GM04504 (cell line): Measurements from ENCODE around the gene SIGLEC11.
"Not testable (repeated sequence)": the region's sequence is repeated elsewhere in the genome, so short reads cannot be mapped to it uniquely, and the experiment has no call there.

ENCODE experiments used
- DNase-seq: peaks from one replicate; pipeline ENCODE4 v3.0.0-alpha.2; 2012; ENCODE audit warnings: low read depth

The SIGLEC11 gene

DNA sequence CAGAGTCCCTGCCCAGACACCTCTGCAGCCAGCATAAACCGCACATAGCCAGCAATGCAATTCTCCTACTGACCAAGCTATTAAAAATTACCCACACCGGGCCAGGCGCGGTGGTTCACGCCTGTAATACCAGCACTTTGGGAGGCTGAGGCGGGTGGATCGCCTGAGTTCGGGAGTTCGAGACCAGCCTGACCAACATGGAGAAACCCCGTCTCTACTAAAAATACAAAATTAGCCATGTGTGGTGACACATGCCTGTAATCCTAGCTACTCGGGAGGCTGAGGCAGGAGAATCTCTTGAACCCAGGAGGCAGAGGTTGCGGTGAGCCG is 36.1 kb downstream of the SIGLEC11 start:
- not testable (repeated sequence) for DNase-seq

DNA sequence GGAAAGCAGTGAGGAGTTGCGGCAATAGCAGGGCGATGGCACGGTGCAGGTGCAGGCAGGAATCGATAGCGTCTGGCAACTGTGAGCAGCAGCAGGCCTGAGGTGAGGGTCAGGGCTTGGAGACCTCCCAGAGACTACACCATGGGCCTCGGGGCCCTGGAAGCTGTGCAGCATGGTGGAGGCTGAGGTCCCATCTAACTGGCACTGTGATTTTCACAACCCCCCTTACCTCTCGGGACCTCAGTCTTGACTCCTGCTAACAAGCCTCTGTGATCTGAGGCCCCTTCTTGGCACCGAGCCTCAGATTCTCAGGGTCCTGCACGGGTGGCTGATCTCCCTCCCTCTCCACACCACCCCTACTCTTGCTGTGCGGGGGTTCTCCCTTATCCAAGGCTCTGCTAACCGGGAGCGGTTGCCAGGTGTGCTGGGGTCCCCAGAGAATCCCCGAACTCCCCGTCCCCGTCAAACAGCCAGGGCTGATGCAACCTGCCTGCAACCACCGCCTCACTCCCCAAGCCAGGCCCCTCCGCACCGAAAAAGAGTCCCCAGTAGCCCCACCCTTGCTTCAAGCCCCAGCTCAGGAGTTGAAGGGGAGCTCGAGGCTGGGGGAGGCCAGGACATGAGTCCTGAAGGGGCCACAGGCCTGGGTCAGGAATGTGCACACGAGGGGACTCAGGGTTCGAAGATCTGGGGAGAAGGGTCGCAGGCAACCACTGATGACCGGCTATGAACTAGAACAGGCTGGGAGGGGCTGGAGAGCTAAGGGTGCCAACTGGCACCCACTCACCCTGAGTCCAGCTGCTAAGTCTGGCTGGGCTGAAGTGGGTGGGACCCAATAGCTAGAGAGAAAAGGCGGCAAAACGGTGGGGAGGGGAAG is 36.7 kb downstream of the SIGLEC11 start:
- DNase-seq: no peak

DNA sequence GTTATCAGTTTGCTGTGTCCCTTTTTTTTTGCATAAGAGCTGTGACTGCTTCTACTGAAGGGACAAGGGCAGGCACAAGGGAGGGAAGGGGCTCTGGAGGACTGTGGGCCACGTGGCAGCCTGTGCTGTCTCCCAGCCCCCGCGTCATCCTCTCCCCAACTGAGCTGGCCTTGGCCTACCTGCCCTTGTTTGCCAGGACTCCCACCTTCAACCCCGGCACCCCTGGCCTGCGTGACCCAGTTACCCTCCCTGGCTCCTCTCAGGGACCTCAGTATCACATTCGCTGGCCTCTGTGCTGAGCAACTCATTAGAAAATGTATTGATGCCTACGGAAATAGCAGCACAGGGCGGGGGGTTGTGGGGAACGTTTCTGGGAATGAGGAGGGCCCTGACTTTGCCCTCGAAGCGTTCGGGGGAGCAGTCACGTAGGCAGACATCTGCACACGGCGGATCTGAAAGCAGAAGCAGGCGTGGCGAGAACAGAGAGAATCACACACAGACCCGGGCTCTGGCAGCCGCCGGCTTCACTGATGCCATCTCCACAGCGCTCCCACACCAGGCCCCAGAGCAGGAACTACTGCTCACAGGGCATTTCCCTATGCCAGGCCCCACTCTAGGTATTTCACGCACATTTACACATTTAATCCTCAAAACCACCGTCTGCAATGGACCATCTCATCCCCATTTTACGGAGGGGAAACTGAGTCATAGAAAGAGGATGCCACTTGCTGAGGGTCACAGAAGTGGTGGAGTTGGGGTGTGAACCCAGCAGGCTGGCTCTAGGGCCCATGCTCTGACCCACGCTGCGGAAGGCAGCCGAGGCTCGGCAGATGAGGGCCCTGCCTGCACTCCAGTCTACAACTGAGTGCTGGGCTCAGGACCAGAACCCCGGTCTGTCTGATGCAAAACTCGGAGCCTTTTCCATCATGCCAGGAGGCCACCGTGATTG is 37.6 kb downstream of the SIGLEC11 start:
- no peak for DNase-seq

GRCh38 chr19:49921871-49922795 is 38.8 kb downstream of the SIGLEC11 start:
- peak; percentile 57 for DNase-seq

DNA sequence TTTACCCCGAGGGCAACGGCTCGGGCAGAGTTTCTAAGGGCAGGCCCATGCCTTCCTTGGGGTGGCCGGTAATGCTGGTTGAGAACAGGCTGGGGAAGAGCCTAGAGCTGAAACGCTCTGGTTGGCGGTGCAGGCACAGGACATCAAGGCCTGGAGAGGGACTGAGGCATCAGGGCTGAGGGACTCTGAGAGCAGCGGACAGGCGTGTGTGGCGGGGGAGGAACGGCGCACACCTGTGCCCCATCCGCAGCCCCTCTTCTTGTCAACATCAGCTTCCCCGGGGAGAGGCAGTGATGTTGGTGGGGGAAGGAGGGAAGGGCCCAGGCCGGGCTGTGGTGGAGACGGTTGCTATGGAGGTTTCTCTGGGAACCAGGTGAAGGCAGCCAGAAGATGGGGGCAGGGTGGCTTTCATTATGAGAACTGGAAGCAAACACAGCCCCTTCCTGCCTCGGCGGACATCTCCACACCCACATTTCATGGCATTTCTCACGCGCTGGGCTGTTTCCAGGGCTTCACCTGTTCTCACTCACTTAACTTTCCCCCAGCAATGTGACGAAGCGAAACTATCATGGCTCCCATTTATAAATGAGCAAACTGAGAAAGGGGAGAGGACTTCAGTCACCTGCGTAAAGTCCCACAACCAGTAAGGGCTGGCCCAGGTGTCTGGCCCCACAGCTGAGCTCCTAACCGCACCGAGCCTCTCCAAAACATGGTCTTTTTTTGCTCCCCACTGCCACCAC is 40.2 kb downstream of the SIGLEC11 start:
- DNase-seq: no peak

DNA sequence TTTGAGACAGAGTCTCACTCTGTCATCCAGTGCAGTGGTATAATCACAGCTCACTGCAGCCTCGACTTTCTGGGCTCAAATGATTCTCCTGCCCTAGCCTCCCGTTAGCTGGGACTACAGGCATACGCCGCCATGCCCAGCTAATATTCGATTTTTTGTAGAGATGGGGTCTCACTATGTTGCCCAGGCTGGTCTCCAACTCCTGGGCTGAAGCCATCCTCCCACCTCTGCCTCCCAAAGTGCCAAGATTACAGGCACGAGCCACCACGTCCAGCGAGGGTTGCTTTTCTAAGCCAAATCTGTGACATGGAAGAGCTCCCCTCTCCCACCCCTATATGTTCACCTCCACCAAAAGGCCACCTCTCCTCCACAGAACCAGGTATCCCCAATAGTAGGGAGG is 42.9 kb downstream of the SIGLEC11 start:
- no peak for DNase-seq

DNA sequence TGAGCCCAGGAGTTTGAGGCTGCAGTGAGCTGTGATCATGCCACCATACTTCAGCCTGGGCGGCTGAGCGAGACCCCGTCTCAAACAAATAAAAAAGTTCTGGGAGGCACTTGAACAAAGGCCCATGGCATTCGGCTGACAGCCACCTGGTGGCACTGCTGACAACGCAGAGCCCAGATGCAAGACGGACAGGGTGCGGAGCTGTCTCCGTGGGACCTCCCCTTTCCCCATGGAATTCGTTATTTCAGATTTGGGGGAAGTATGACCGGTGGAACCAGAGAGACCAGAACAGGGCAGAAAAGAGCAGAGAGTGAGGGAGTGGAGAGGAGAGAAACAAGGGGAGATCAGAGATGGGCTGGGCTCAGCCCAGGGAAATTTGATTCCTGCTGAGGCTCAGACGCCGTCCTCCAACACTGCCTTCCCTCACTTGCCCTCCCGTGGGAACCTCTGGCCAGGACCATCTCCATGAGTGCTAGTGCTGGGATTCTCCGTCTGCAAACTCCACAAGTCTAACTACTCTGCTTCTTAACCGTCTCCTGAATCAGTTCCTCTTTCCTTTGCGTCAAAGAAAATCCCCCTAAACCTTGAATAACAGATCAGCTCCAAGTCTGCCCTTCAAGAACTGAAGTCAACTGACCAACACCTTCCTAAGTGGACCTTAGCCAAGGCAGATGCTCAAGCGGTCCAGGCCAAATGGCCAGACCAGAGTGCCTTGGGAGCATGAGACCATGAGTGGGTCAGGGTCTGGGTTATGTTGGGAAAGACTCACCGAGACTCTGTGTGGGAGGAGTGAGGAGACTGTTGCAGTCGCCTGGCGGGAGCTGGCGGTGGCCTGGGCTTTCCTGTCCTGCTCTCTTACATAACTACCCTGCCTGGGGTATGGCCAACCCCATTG is 43.9 kb downstream of the SIGLEC11 start:
- DNase-seq: no peak

GRCh38 chr19:49915271-49915670 is 45.7 kb downstream of the SIGLEC11 start:
- no peak for DNase-seq

DNA sequence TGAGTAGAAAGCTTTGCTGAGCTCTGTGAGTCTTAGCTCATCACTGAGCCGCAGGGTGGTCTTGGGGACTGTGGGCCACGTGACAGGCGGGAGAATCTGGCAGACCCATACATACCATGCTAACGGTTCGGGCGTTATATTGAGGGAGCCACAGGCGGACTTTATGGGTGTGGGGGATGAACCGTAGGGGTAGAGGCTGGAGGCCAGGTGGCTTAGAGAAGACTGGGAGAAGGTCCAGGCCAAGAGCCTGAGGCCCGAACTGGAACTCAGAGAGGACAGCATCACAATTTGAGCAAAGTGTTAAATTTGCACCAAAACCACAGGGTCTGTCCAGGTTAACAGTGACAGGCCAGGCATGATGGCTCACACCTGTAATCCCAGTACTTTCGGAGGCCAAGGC is 47.3 kb downstream of the SIGLEC11 start:
- no peak for DNase-seq

DNA sequence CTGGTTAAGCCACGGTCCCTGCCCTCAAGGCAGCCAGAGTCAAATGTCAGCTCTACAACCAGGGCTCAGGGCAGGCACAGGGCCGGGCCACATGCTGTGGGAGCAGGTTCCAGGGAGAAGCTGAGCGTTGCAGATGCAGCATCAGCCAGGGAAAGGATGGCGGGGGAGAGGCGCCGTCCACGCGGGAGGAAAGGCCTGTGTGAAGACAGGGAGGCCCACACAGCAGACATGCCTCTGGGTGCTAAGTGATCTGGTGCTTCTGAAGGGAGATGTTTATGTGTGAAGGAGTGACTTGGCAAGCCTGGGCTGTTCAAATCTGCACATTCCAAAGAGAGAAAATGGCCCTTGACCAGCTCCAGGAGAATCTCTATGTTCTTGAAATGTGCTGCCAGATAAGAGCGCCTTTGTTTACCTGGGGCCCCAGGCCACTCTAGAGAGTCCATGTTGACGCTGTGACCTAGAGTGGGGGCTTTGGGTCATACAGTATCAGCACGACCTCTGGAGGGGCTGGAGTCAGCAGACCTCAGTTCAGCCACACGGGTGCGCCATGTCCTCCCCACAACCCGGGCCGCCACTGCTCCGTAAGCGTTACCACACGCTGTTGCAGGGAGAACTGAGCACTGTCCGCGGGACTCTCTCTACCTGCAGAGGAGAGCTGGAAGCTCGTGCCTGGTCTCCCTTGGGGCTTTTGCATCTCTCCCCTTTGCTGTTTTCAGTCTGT is 47.8 kb downstream of the SIGLEC11 start:
- DNase-seq: no peak

GRCh38 chr19:49911381-49912145 is 49.4 kb downstream of the SIGLEC11 start:
- no peak for DNase-seq

DNA sequence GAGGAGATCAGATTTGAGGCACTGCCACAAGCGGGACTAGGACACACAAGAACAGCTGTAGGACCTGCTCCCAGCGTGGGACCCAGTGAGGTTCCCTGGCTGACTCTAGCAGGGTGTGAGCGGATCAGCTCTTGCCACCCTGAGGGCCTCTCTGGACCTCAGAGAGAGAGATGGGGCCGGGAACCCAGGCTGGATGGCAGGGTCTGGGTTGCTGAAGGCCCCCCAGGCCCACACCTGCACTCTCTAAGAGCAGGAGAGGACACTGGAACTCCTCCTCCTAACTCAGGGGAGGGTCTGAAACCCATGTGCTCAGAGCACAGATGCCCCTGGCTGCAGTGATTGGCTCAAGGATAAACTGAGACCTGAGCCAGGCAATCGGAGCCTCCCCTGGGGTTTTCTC is 50.8 kb downstream of the SIGLEC11 start:
- DNase-seq: no peak

DNA sequence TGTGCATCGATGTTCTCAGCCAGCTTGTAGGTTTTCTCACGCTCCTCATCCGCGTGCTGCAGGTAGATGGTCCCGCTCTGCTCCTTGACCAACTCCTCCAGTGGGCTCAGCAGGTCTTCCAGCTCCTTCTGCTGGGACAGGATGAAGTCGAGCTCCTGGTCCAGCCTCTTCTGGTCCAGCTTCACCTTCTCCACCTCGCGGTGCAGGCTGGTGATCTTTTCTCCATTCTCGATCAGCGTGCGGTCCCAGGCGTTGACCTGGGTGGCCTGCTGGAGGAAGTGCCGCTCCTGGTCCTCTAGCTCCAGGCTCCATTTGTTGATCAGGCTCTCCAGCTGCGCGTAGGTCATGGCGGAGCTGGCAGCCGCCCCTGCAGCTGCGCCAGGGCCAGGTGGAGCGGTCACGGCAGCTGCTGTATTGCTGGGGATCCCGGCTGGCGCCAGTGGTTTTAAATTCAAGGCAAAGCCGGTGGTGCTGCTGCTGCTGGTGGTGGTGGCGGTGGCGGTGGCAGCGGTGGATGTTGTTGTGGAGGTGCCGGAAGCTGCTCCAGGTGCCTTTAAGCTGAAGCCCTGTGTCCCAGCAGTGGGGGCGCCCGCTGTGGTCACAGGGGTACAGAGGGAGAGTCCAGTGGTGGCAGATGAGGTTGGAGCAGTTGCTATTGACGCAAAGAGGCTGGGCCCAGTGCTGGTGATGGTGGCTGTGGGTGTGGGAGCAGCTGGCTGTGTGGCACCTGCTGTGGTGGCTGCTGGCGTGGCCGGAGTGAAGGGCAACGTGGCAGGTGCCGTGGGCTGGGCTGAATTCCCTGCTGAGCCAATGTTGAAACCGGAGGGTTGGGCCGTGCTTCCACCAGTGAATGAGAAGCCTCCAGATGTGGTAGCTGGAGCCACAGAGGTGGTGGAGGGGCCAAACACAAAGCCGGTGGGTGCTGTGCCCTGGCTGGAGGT is 52.2 kb downstream of the SIGLEC11 start:
- DNase-seq: no peak

- no peak for DNase-seq
Observed at GRCh38 chr19:49907745-49908446, 53.1 kb downstream of the SIGLEC11 start.

DNA sequence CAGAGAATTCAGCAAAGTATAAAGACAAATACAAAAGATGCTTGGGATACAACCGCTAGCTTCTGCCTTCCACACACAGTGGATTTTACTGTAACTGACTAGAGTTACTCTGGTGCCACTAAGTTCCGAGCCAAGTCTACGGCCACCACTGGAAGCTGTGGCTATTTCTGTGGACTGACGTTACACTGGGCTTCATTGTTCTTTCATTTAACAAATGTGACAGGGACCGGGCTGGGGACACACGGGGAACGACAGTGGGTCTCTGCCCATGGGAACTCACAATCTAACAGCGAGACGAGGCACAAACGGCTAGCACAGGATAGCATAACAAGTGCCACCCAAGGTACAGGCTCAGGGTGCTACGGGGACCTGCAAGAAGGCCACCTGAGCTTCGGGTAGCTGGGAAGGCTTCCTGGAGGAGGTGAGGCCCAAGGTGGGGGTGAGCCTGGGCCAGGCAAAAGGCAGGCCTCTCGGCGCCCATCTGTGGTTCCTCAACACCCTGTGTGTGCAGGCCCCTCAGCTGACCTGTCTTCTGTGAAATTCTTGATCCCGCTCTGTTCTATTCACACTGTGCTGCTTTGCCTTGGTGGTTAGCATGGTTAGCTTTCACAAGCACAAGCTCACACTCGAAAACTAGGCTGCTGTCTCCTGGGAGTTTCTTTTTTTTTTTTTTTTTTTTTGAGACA is 54.0 kb downstream of the SIGLEC11 start:
- DNase-seq: no peak

DNA sequence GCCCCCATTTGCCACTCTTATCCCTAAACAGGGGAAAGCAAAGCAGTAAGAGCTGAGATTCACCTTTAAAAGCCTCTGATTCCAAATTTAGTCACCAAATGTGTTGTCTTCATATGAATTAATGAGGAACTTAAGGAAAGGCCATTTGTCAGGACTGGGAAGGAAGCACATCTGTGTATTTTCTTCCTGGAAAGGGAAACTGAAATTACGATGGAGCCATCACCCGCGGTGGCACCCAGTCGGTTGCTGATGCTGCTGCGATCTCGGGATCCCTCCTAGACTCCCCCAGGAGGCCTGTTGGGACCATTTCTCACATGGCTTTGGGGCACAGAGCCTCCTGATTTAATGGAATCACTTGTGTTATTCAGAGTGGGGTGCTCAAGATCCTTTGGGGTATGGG is 56.8 kb downstream of the SIGLEC11 start:
- no peak for DNase-seq
